ENCODE measurements around the gene RNF144A. TPM values are rescaled to one million over a fixed set of nuclear protein-coding genes. Genes with fewer than 3 reads are reported as not detected.
A peak's percentile ranks its signal among the peaks of the same experiment; 100 is the strongest.

The RNF144A gene
- total RNA-seq, 6 experiments from 2014 or later = 1.2 to 3.2 (median 2.0) TPM

DNA sequence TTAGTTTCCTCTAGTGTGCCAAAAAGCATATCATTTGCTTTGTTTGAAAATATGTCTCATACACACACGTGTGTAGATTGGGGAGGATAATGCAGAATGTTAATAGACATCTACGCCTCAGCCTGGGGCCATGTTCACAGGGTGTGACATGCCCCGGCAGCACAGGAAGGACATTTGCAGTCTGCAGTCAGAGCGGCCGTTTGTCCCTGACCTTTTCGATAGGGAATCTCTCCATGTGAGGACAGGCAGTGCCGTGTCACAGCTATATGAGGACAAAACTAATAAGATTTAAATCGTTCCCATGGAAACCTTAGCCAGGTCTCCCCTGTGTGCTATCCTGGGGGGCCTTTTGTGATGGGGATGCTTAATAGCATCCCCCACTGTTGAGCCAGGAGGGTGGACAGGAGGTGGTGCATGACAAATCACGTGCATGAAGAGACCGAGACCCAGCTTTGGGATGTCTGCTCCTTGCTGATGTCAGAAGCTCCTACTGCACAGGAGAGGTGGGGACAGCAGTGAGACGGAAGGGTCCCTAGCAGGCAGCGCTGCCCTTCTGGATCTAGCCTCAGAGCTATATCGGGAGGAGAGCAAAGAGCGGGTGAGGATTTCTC is 100.6 kb downstream of the RNF144A start:
- Histone ChIP-seq H3K27me3 (no peaks in the 10 kb centered on the region), H3K36me3 (no peaks in the 10 kb centered on the region), H3K4me1 (no peaks in the 10 kb centered on the region), H3K4me3 (no peak overlapping the region), H3K9me3 (no peaks in the 10 kb centered on the region), H3K27ac (no peak overlapping the region)
- TF ChIP-seq, protein P1, sequence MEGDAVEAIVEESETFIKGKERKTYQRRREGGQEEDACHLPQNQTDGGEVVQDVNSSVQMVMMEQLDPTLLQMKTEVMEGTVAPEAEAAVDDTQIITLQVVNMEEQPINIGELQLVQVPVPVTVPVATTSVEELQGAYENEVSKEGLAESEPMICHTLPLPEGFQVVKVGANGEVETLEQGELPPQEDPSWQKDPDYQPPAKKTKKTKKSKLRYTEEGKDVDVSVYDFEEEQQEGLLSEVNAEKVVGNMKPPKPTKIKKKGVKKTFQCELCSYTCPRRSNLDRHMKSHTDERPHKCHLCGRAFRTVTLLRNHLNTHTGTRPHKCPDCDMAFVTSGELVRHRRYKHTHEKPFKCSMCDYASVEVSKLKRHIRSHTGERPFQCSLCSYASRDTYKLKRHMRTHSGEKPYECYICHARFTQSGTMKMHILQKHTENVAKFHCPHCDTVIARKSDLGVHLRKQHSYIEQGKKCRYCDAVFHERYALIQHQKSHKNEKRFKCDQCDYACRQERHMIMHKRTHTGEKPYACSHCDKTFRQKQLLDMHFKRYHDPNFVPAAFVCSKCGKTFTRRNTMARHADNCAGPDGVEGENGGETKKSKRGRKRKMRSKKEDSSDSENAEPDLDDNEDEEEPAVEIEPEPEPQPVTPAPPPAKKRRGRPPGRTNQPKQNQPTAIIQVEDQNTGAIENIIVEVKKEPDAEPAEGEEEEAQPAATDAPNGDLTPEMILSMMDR (IDR thresholded peaks at IDR 0.05) = no peak
- TF ChIP-seq POLR2A (IDR thresholded peaks at IDR 0.05) = no peak
- DNase-seq (no peak), ATAC-seq (peak in 1 of 4 donors; percentile 27)
- intact Hi-C loops (cut with DNase I) = no loop called here
- 79% methylated on average over 11 of the region's 14 CpGs for WGBS (ENCODE audit: insufficient coverage, low coverage, low lambda C conversion rate, missing lambda C conversion rate)

DNA sequence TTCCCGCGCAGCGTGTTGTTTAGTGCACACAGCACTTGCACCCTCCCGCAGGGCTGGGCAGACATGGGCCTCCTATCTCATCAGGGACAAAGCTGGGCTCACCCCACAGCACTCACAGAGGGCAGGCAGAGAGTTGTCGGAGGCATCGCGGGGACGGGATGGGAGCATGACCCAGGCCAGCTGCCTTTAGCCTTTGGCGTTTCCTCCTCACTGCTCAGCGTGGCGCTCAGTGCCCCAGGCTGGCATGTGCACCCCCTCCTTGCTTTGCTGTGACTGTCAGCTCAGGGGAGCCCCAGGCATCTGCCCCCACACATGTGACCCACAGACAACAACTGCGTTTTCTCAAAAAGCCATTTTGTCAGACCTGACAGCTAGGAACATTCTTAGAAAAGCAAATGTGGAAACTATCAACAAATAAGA is 101.1 kb downstream of the RNF144A start:
- intact Hi-C loops (cut with DNase I) = no loop called here

DNA sequence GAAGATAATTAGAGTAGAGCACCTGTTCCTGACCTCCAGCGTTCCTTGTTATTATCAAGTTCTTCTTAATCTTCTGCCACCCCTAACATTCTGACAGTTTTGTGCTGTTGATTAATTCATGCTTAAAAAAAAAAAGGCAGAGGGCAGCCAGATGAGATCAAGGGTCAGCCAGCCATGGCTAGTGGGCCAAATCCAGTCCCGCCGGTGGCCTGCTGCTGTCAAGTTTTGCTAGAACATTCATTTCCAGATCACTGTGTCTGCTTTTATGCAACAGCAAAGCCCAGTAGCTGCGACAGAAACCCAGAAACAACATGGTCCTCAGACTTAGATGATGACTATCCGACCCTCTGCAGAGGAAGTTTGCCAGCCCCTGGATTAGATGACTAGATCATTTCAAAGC is 101.6 kb downstream of the RNF144A start:
- TF ChIP-seq POLR2A (IDR thresholded peaks at IDR 0.05) = no peak
- TF ChIP-seq, protein P1 (IDR thresholded peaks at IDR 0.05) = no peak

More for the DNA sequence above, 101.1 kb downstream of the RNF144A start:
- DNase-seq (no peak), ATAC-seq (no peak)
- no peak overlapping the region for H3K4me3 ChIP-seq
- TF ChIP-seq, protein P1 (IDR thresholded peaks at IDR 0.05) = no peak
- TF ChIP-seq POLR2A (IDR thresholded peaks at IDR 0.05) = no peak
- H3K27ac ChIP-seq = no peak overlapping the region
- H3K36me3 ChIP-seq = no peaks in the 10 kb centered on the region
- no peaks in the 10 kb centered on the region for H3K4me1 ChIP-seq
- H3K27me3 ChIP-seq = no peaks in the 10 kb centered on the region
- WGBS (ENCODE audit: insufficient coverage, low coverage, low lambda C conversion rate, missing lambda C conversion rate) = 80% methylated on average over 2 of the region's 12 CpGs
- H3K9me3 ChIP-seq = no peaks in the 10 kb centered on the region

DNA sequence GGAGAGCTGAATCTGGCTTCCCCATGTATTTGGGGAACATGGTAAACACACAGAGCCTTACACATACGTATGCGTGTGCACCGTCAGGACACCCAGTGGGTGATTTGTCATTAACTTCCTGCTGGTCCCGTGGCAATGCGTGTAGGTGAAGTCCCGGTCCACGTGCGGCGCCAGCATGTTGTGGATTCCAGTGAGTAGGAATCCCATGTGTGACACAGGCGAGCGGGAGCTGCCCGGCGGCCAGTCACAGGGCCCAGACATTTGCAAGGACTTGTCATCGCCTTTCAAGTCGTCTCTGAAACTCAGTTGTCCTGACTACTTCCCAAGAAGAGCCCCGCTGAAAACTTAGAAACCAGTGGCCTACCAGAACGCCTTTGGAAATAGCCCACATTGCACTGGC is 102.0 kb downstream of the RNF144A start:
- Histone ChIP-seq H3K27ac (no peak overlapping the region), H3K27me3 (no peaks in the 10 kb centered on the region), H3K36me3 (no peaks in the 10 kb centered on the region), H3K4me3 (no peak overlapping the region), H3K9me3 (no peaks in the 10 kb centered on the region), H3K4me1 (no peaks in the 10 kb centered on the region)
- TF ChIP-seq POLR2A (IDR thresholded peaks at IDR 0.05) = no peak
- TF ChIP-seq, protein P1 (IDR thresholded peaks at IDR 0.05) = no peak
- DNase-seq (no peak), ATAC-seq (no peak)
- 85% methylated on average over 4 of the region's 17 CpGs for WGBS (ENCODE audit: insufficient coverage, low coverage, low lambda C conversion rate, missing lambda C conversion rate)
- intact Hi-C loops (cut with DNase I) = no loop called here

More for the DNA sequence above, 101.6 kb downstream of the RNF144A start:
- no peaks in the 10 kb centered on the region for H3K27me3 ChIP-seq
- DNase-seq (no peak), ATAC-seq (no peak)
- no peaks in the 10 kb centered on the region for H3K4me1 ChIP-seq
- no peak overlapping the region for H3K27ac ChIP-seq
- H3K4me3 ChIP-seq = no peak overlapping the region
- H3K36me3 ChIP-seq = no peaks in the 10 kb centered on the region
- WGBS (ENCODE audit: insufficient coverage, low coverage, low lambda C conversion rate, missing lambda C conversion rate) = 59% methylated on average over 5 of the region's 5 CpGs
- intact Hi-C loops (cut with DNase I) = no loop called here
- no peaks in the 10 kb centered on the region for H3K9me3 ChIP-seq

Data from right lobe of liver (tissue), 6 donors.